Measurements from ENCODE around the gene CDC25B.
A peak's percentile ranks its signal among the peaks of the same experiment; 100 is the strongest.
"Not testable (repeated sequence)": the region's sequence is repeated elsewhere in the genome, so short reads cannot be mapped to it uniquely, and the experiment has no call there.

The CDC25B gene

GRCh38 chr20:3811467-3812258 is 15.6 kb downstream of the CDC25B start:
- DNase-seq: peak; percentile 81 to 86

- no peak for DNase-seq
Observed at GRCh38 chr20:3812259-3812681, 16.2 kb downstream of the CDC25B start.

- no peak for DNase-seq
Observed at GRCh38 chr20:3812975-3813847, 17.1 kb downstream of the CDC25B start.

GRCh38 chr20:3813848-3814581 is 17.9 kb downstream of the CDC25B start:
- no peak for DNase-seq

- DNase-seq: no peak
Observed at GRCh38 chr20:3814928-3815495, 18.9 kb downstream of the CDC25B start.

GRCh38 chr20:3815703-3816315 is 19.7 kb downstream of the CDC25B start:
- DNase-seq: no peak

GRCh38 chr20:3818155-3819151 is 22.3 kb downstream of the CDC25B start:
- DNase-seq: no peak

GRCh38 chr20:3819411-3820047 is 23.4 kb downstream of the CDC25B start:
- no peak for DNase-seq

- DNase-seq: peak; percentile 80 to 88
Observed at GRCh38 chr20:3820048-3820900, 24.2 kb downstream of the CDC25B start, which contains the start of gene AP5S1. Gene AP5S1 (plus strand): TSS chr20:3820547. CDS start chr20:3822118, 1,571 bp downstream.

- no peak for DNase-seq
Observed at GRCh38 chr20:3820901-3821727, 25.0 kb downstream of the CDC25B start.

- DNase-seq: no peak
Observed at GRCh38 chr20:3821996-3822395, 25.9 kb downstream of the CDC25B start.

- no peak for DNase-seq
Observed at GRCh38 chr20:3823881-3824280, 27.8 kb downstream of the CDC25B start.

GRCh38 chr20:3825526-3825925 is 29.4 kb downstream of the CDC25B start:
- no peak for DNase-seq

GRCh38 chr20:3826420-3826819 is 30.3 kb downstream of the CDC25B start:
- DNase-seq: no peak

- no peak for DNase-seq
Observed at GRCh38 chr20:3828798-3829197, 32.7 kb downstream of the CDC25B start.

GRCh38 chr20:3829891-3830290 is 33.8 kb downstream of the CDC25B start:
- not testable (repeated sequence) for DNase-seq

GRCh38 chr20:3836132-3836531 is 40.0 kb downstream of the CDC25B start:
- DNase-seq: no peak

GRCh38 chr20:3839328-3839727 is 43.2 kb downstream of the CDC25B start:
- peak; percentile 98 for DNase-seq

Data from Kasumi-1 (cell line).